GM23338 (cell line): ENCODE measurements around the gene OXCT1.

Experiments used
- CTCF ChIP-seq, 2 experiments: fragments of 200-600 bp in 1 of 2; sonication (generic) in 1 of 2; conservative IDR thresholded peaks; 2 replicates each; pipeline versions ENCODE4 v1.5.1 to v1.6.1; 2016 to 2017; ENCODE audit warnings: antibody characterized with exemption in 2 of 2, low read depth in 2 of 2, mild to moderate bottlenecking in 2 of 2, moderate library complexity in 1 of 2
- POLR2AphosphoS5 ChIP-seq: IDR thresholded peaks from 2 replicates; pipeline ENCODE4 v1.6.1; 2016; ENCODE audit warnings: antibody characterized with exemption, low read depth
- REST ChIP-seq: IDR thresholded peaks from one replicate; pipeline ENCODE4 v1.6.1; 2018; ENCODE audit warnings: antibody characterized with exemption; ENCODE audit not compliant: unreplicated experiment

- TF ChIP-seq REST (no peak), POLR2AphosphoS5 (no peak), CTCF (conservative IDR thresholded peaks at IDR 0.05; ENCODE audit: low read depth in 2 of 2) (no peak)
Observed at GRCh38 chr5:41858890-41859289, 11.3 kb downstream of the OXCT1 start.
